ENCODE data around the gene LIN7C.

- TF ChIP-seq POLR2AphosphoS5 (IDR thresholded peaks at IDR 0.05; ENCODE audit: borderline replicate concordance, low read depth, low read length), result no peak
- TF ChIP-seq EZH2 (IDR thresholded peaks at IDR 0.05), result no peak
These were observed 48.4 kb downstream of the LIN7C start for GRCh38 chr11:27458182-27458581.

Measured in SK-N-MC (cell line).